ENCODE data around the gene NOTCH2. TPM values are rescaled to one million over a fixed set of nuclear protein-coding genes. Genes with fewer than 3 reads are reported as not detected.

Gene NOTCH2
- total RNA-seq, 1 donor, result 330 TPM

- Histone ChIP-seq H3K27ac (ENCODE audit: low read depth, low read length) (no peak overlapping the region), H3K27me3 (ENCODE audit: insufficient read depth, low read length) (no peaks in the 10 kb centered on the region), H3K79me2 (ENCODE audit: insufficient read depth, low read length) (peaks cover 32% of the 10 kb centered on the region), H2AFZ (ENCODE audit: low read length) (no peak overlapping the region), H3K4me3 (ENCODE audit: insufficient read depth, low read length) (no peak overlapping the region), H4K20me1 (ENCODE audit: insufficient read depth, low read length) (peaks cover 6% of the 10 kb centered on the region), H3K36me3 (ENCODE audit: insufficient read depth, low read length) (peaks cover 97% of the 10 kb centered on the region), H3K4me1 (ENCODE audit: insufficient read depth, low read length) (no peaks in the 10 kb centered on the region), H3K4me2 (ENCODE audit: insufficient read depth, low read length) (no peak overlapping the region), H3K9me3 (ENCODE audit: low read depth, low read length) (no peaks in the 10 kb centered on the region)
- TF ChIP-seq, protein P1, sequence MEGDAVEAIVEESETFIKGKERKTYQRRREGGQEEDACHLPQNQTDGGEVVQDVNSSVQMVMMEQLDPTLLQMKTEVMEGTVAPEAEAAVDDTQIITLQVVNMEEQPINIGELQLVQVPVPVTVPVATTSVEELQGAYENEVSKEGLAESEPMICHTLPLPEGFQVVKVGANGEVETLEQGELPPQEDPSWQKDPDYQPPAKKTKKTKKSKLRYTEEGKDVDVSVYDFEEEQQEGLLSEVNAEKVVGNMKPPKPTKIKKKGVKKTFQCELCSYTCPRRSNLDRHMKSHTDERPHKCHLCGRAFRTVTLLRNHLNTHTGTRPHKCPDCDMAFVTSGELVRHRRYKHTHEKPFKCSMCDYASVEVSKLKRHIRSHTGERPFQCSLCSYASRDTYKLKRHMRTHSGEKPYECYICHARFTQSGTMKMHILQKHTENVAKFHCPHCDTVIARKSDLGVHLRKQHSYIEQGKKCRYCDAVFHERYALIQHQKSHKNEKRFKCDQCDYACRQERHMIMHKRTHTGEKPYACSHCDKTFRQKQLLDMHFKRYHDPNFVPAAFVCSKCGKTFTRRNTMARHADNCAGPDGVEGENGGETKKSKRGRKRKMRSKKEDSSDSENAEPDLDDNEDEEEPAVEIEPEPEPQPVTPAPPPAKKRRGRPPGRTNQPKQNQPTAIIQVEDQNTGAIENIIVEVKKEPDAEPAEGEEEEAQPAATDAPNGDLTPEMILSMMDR (IDR thresholded peaks at IDR 0.05; ENCODE audit: extremely low read depth, low read depth, low read length), result no peak
- DNase-seq (ENCODE audit: insufficient read length, low spot score, missing footprints), result no peak
These were observed 144.2 kb downstream of the NOTCH2 start for GRCh38 chr1:119924948-119925898.

DNA sequence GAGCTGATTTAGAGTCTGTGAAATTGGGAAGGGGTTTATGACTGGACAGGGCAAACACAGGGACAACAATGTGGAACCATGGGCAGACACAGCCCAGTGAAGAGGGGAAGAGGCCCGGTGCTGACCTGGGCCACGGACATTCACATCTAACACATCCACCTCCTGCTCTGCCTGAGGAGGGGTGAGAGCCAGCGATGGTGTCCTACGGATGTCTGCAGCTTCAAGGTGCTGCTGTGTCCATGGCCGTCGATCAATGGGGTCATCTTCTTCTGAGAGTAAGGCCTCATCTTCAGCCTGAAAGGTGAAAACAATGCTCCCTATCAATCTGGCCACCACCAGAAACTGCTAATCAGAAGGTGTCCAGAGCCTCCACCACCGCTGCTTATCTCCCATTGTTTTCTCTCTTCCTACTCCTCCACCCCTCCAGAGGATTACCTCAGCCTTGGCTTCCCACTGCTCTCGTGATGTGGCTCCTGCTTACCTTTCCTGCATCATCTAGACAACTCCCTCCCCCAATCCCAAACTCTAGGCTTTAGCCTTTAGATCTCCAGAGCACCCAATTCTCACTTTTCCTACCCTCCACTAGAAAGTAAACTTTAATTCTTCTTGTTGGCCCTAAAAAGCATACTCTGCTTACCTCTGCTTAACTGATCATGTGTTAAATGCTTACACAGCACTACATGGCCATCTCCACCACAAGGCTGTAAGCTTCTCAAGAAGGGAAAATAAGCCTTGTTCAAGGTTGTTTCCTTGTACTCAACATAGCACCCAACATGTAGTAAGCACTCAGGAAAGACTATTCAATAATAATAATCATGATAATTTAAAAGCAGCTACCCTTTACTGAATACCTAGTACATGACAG lies 149.1 kb downstream of the NOTCH2 start:
- no peak overlapping the region for H3K27ac ChIP-seq (ENCODE audit: low read depth, low read length)
- DNase-seq (ENCODE audit: insufficient read length, low spot score, missing footprints), result no peak
- no peak overlapping the region for H2AFZ ChIP-seq (ENCODE audit: low read length)
- no peak overlapping the region for H3K4me2 ChIP-seq (ENCODE audit: insufficient read depth, low read length)
- peaks cover 13% of the 10 kb centered on the region for H3K79me2 ChIP-seq (ENCODE audit: insufficient read depth, low read length)
- TF ChIP-seq, protein P1 (IDR thresholded peaks at IDR 0.05; ENCODE audit: extremely low read depth, low read depth, low read length), result no peak
- H3K4me1 ChIP-seq (ENCODE audit: insufficient read depth, low read length), result no peaks in the 10 kb centered on the region
- no peak overlapping the region for H3K4me3 ChIP-seq (ENCODE audit: insufficient read depth, low read length)
- H3K36me3 ChIP-seq (ENCODE audit: insufficient read depth, low read length), result peaks cover 98% of the 10 kb centered on the region
- no peaks in the 10 kb centered on the region for H3K9me3 ChIP-seq (ENCODE audit: low read depth, low read length)
- H3K27me3 ChIP-seq (ENCODE audit: insufficient read depth, low read length), result no peaks in the 10 kb centered on the region
- peaks cover 6% of the 10 kb centered on the region for H4K20me1 ChIP-seq (ENCODE audit: insufficient read depth, low read length)

GRCh38 chr1:119919241-119919640 lies 150.2 kb downstream of the NOTCH2 start:
- no peak for DNase-seq (ENCODE audit: insufficient read length, low spot score, missing footprints)
- Histone ChIP-seq H3K27me3 (ENCODE audit: insufficient read depth, low read length) (no peaks in the 10 kb centered on the region), H3K4me1 (ENCODE audit: insufficient read depth, low read length) (no peaks in the 10 kb centered on the region), H4K20me1 (ENCODE audit: insufficient read depth, low read length) (peaks cover 6% of the 10 kb centered on the region), H2AFZ (ENCODE audit: low read length) (no peak overlapping the region), H3K79me2 (ENCODE audit: insufficient read depth, low read length) (peaks cover 8% of the 10 kb centered on the region), H3K4me2 (ENCODE audit: insufficient read depth, low read length) (no peak overlapping the region), H3K9me3 (ENCODE audit: low read depth, low read length) (no peaks in the 10 kb centered on the region), H3K27ac (ENCODE audit: low read depth, low read length) (no peak overlapping the region), H3K36me3 (ENCODE audit: insufficient read depth, low read length) (peaks cover 98% of the 10 kb centered on the region), H3K4me3 (ENCODE audit: insufficient read depth, low read length) (no peak overlapping the region)
- TF ChIP-seq, protein P1 (IDR thresholded peaks at IDR 0.05; ENCODE audit: extremely low read depth, low read depth, low read length), result no peak

Measured in osteoblast (primary cell).